NCI-H510A treated with DMSO at 0.1 percent for 48 hours (cell line): ENCODE data around the gene CTSG.
"Not testable (repeated sequence)": the region's sequence is repeated elsewhere in the genome, so short reads cannot be mapped to it uniquely, and the experiment has no call there.

ENCODE experiments used
- DNase-seq: peaks from one replicate; lab custom pipeline; 2025; lab: John Stamatoyannopoulos, UW

CTSG gene

DNA sequence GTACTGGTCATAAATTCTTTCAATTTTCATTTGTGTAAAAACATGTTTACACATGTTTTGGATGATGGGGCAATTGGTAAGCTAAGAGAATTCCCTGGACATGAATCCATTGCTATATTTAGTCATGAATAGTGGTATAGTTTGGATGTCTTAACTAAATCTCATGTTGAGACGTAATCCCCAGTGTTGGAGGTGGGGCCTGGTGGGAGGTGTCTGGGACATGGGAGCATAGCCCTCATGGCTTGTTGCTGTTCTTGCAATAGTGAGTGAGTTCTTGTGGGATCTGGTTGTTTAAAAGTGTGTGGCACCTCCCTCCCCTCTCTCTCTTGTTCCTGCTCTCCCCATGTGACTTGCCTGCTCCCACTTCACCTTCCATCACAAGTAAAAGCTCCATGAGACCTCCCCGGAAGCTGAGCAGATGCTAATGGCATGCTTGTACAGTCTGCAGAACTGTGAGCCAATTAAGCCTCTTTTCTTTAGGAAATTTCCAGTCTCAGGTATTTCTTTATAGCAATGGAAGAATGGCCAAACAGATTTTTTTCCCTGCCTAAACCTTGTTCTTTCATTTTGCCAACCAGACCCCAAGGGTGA is 33.6 kb downstream of the CTSG start:
- no peak for DNase-seq

DNA sequence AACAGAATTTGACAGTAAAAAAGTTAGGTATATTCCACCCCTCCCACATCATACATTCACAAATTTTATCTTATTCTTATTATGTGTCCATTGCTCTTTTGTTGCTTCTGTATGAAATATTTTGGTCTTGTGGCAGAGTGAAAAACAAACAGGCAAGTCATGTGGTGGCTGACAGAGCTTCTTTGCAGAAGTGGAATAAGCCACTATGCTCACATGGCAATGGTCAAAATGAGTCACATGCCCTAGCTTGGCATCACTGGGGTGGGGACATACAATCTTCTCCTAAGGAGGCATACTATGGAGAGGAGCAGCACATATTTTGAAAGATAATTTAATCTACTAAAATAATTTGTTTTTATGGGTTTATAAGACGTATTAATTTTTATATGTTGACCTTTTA is 40.3 kb downstream of the CTSG start:
- DNase-seq, result no peak

DNA sequence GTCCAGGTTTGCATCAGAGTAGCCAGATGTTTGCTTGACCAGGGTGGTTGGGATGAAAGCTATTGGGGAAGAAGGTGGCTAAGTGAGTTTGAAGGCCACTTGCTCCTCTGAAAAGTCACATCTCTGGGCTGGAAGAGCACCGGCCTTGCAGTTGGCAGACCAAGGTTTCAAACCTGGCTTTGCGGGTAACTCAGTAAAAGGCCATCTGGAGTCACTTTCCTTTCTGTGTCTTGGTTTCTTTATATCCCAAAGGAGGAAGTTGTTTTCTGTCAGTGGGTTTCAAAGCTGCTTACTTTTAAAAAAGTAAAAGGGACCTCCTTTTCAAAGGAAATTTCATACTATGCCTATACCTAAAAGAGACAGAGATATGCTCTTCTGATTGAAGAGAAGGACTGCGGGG is 41.8 kb downstream of the CTSG start:
- DNase-seq, result no peak

DNA sequence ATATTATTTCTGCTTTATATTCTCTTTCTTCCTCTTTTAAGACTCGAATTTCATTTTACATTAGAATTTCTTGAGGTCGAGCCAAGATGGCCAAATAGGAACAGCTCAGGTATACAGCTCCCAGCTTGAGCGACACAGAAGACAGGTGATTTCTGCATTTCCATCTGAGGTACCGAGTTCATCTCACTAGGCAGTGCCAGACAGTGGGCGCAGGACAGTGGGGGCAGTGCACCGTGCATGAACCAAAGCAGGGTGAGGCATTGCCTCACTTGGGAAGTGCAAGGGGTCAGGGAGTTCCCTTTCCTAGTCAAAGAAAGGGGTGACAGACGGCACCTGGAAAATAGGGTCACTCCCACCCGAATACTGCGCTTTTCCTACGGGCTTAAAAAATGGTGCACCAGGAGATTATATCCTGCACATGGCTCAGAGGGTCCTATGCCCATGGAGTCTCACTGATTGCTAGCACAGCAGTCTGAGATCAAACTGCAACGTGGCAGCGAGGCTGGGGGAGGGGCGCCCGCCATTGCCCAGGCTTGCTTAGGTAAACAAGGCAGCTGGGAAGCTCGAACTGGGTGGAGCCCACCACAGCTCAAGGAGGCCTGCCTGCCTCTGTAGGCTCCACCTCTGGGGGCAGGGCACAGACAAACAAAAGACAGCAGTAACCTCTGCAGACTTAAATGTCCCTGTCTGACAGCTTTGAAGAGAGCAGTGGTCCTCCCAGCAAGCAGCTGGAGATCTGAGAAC is 50.0 kb downstream of the CTSG start:
- DNase-seq, result not testable (repeated sequence)
